H9 (cell line): ENCODE measurements around the gene RTTN. TPM values are rescaled to one million over a fixed set of nuclear protein-coding genes. Genes with fewer than 3 reads are reported as not detected.

Experiments used
- DNase-seq: peaks from one replicate; pipeline ENCODE4 v3.0.0-alpha.2; 2017
- H2AFZ ChIP-seq: one replicate; pipeline ENCODE4 v1.6.1; 2013; ENCODE audit warnings: mild to moderate bottlenecking, low read length, control low read depth, moderate library complexity
- H2AK5ac ChIP-seq: 2 replicates; pipeline ENCODE4 v1.6.1; 2013; ENCODE audit warnings: low read length, control low read depth, mixed read lengths; ENCODE audit not compliant: insufficient read length
- H2BK120ac ChIP-seq: one replicate; pipeline ENCODE4 v1.6.1; 2013; ENCODE audit warnings: low read depth, mild to moderate bottlenecking, low read length, control low read depth, inconsistent platforms; ENCODE audit not compliant: poor library complexity, severe bottlenecking
- H2BK12ac ChIP-seq: 2 replicates; pipeline ENCODE4 v1.6.1; 2013; ENCODE audit warnings: low read length, control low read depth, mixed read lengths, low read depth; ENCODE audit not compliant: insufficient read length
- H2BK15ac ChIP-seq: 2 replicates; pipeline ENCODE4 v1.6.1; 2013; ENCODE audit warnings: low read depth, low read length, control low read depth
- H2BK20ac ChIP-seq: one replicate; pipeline ENCODE4 v1.6.1; 2013; ENCODE audit warnings: low read depth, mild to moderate bottlenecking, low read length, control low read depth, inconsistent platforms; ENCODE audit not compliant: poor library complexity, severe bottlenecking
- H2BK5ac ChIP-seq: 2 replicates; pipeline ENCODE4 v1.6.1; 2013; ENCODE audit warnings: low read length, control low read depth, mixed read lengths; ENCODE audit not compliant: insufficient read length
- H3K14ac ChIP-seq: 2 replicates; pipeline ENCODE4 v1.6.1; 2013; ENCODE audit warnings: low read length, control low read depth; ENCODE audit not compliant: insufficient read depth
- H3K18ac ChIP-seq: 2 replicates; pipeline ENCODE4 v1.6.1; 2013; ENCODE audit warnings: low read depth, mild to moderate bottlenecking, mixed read lengths, low read length, control low read depth; ENCODE audit not compliant: insufficient read length
- H3K23ac ChIP-seq: 2 replicates; pipeline ENCODE4 v1.6.1; 2013; ENCODE audit warnings: low read length, control low read depth, mixed read lengths, low read depth; ENCODE audit not compliant: insufficient read length
- H3K23me2 ChIP-seq: 2 replicates; pipeline ENCODE4 v1.6.1; 2013; ENCODE audit warnings: low read depth, mild to moderate bottlenecking, mixed read lengths, low read length, control low read depth; ENCODE audit not compliant: insufficient read length, poor library complexity, severe bottlenecking
- H3K27ac ChIP-seq: 2 replicates; pipeline ENCODE4 v1.5.1; 2013; ENCODE audit warnings: low read length, control low read depth, mixed read lengths, low read depth; ENCODE audit not compliant: insufficient read length
- H3K27me3 ChIP-seq: 2 replicates; pipeline ENCODE4 v1.6.1; 2013; ENCODE audit warnings: low read length, control low read depth, inconsistent platforms; ENCODE audit not compliant: insufficient read depth
- H3K4ac ChIP-seq: 2 replicates; pipeline ENCODE4 v1.6.1; 2013; ENCODE audit warnings: low read depth, mild to moderate bottlenecking, control low read depth, inconsistent platforms, low read length, moderate library complexity
- H3K4me1 ChIP-seq: 2 replicates; pipeline ENCODE4 v1.6.1; 2013; ENCODE audit warnings: low read length, control low read depth, inconsistent platforms; ENCODE audit not compliant: insufficient read depth
- H3K4me2 ChIP-seq: 2 replicates; pipeline ENCODE4 v1.6.1; 2013; ENCODE audit warnings: low read length, control low read depth, mixed read lengths; ENCODE audit not compliant: insufficient read length, insufficient read depth
- H3K56ac ChIP-seq: 2 replicates; pipeline ENCODE4 v1.6.1; 2013; ENCODE audit warnings: low read depth, mild to moderate bottlenecking, mixed read lengths, low read length, control low read depth; ENCODE audit not compliant: insufficient read length
- H3K79me1 ChIP-seq: 2 replicates; pipeline ENCODE4 v1.6.1; 2013; ENCODE audit warnings: low read depth, mild to moderate bottlenecking, moderate library complexity, low read length, control low read depth, inconsistent platforms; ENCODE audit not compliant: insufficient read depth, poor library complexity, severe bottlenecking
- H3K79me2 ChIP-seq: 2 replicates; pipeline ENCODE4 v1.6.1; 2013; ENCODE audit warnings: low read length, control low read depth, inconsistent platforms; ENCODE audit not compliant: insufficient read depth
- H3K9ac ChIP-seq: 2 replicates; pipeline ENCODE4 v1.6.1; 2013; ENCODE audit warnings: low read length, control low read depth, mixed read lengths; ENCODE audit not compliant: insufficient read length; ENCODE audit errors: extremely low read depth
- H3K9me3 ChIP-seq: one replicate; pipeline ENCODE4 v1.6.1; 2013; ENCODE audit warnings: low read depth, low read length, inconsistent platforms; ENCODE audit not compliant: control insufficient read depth
- H3T11ph ChIP-seq: one replicate; pipeline ENCODE4 v1.6.1; 2013; ENCODE audit warnings: mild to moderate bottlenecking, low read length, control low read depth, inconsistent platforms
- H4K20me1 ChIP-seq: one replicate; pipeline ENCODE4 v1.6.1; 2013; ENCODE audit not compliant: control insufficient read depth, insufficient read length, insufficient read depth
- H4K5ac ChIP-seq: 2 replicates; pipeline ENCODE4 v1.6.1; 2013; ENCODE audit warnings: low read depth, mild to moderate bottlenecking, mixed read lengths, low read length, control low read depth; ENCODE audit not compliant: insufficient read length
- H4K8ac ChIP-seq: replicated peaks from 2 replicates; pipeline ENCODE4 v1.6.1; 2013; ENCODE audit warnings: low read length, control low read depth, mixed read lengths, low read depth; ENCODE audit not compliant: insufficient read length
- H4K91ac ChIP-seq: 2 replicates; pipeline ENCODE4 v1.6.1; 2013; ENCODE audit warnings: low read depth, mild to moderate bottlenecking, moderate library complexity, mixed read lengths, low read length, control low read depth; ENCODE audit not compliant: insufficient read length
- H3K27ac Mint-ChIP-seq, 3 experiments: 2 replicates in 2 of 3; 3 replicates in 1 of 3; pipeline ENCODE4 v1.8.0; 2020 to 2021; ENCODE audit warnings: mixed read lengths in 3 of 3, mild to moderate bottlenecking in 1 of 3, moderate library complexity in 1 of 3
- H3K27me3 Mint-ChIP-seq: 2 replicates; pipeline ENCODE4 v1.8.0; 2021; ENCODE audit warnings: low read depth, mild to moderate bottlenecking, moderate library complexity, mixed read lengths
- H3K36me3 Mint-ChIP-seq, 3 experiments: 2 replicates in 2 of 3; 3 replicates in 1 of 3; pipeline ENCODE4 v1.8.0; 2020 to 2021; ENCODE audit warnings: low read depth in 3 of 3, mixed read lengths in 3 of 3; ENCODE audit not compliant: insufficient read depth in 1 of 3
- H3K4me1 Mint-ChIP-seq, 2 experiments: 2 replicates each; pipeline ENCODE4 v1.8.0; 2020; ENCODE audit warnings: mixed read lengths in 2 of 2
- H3K4me3 Mint-ChIP-seq, 2 experiments: 2 replicates in 1 of 2; 3 replicates in 1 of 2; pipeline ENCODE4 v1.8.0; 2020 to 2021; ENCODE audit warnings: mild to moderate bottlenecking in 2 of 2, mixed read lengths in 2 of 2, moderate library complexity in 1 of 2
- H3K9me3 Mint-ChIP-seq, 2 experiments: 2 replicates in 1 of 2; 3 replicates in 1 of 2; pipeline ENCODE4 v1.8.0; 2020; ENCODE audit warnings: mild to moderate bottlenecking in 2 of 2, mixed read lengths in 2 of 2, moderate library complexity in 1 of 2
- WGBS: extraction: QIAGEN DNeasy Blood & Tissue Kit; methylation state at CpG from one replicate; pipeline ENCODE4 v1.1.7; 2013; ENCODE audit warnings: missing lambda C conversion rate, low lambda C conversion rate, mixed read lengths; ENCODE audit not compliant: insufficient read length; ENCODE audit errors: extremely low coverage; 5-methylcytosine and 5-hydroxymethylcytosine counted together
- total RNA-seq: library from RNA; stranded (reverse); gene quantifications from 2 replicates; pipeline ENCODE4 v1.2.1, GENCODE V29; 2021
- TF ChIP-seq, protein P1 (sequence below): fragments of 200-600 bp; sonication (generic); conservative IDR thresholded peaks from 3 replicates; pipeline ENCODE4 v1.8.0; 2021; ENCODE audit warnings: antibody characterized with exemption, mild to moderate bottlenecking

Gene RTTN
- total RNA-seq, 1 experiment from 2014 or later = 17.6 TPM

GRCh38 chr18:70169747-70170146 is 35.7 kb downstream of the RTTN start:
- Mint-ChIP-seq H3K4me3 (no peak overlapping the region), H3K36me3 (peaks cover 0 to 5% (median 2%) of the 10 kb centered on the region in 3 experiments; a peak in 3 of 7 replicates), H3K27ac (no peak overlapping the region), H3K27me3 (no peaks in the 10 kb centered on the region), H3K4me1 (peaks cover 2 to 4% of the 10 kb centered on the region in 2 experiments; a peak in 1 of 4 replicates), H3K9me3 (no peaks in the 10 kb centered on the region)
- Histone ChIP-seq H4K91ac (no peak overlapping the region), H3K4me2 (no peak overlapping the region), H2BK5ac (no peak overlapping the region), H3K4me1 (no peaks in the 10 kb centered on the region), H2BK12ac (no peak overlapping the region), H4K8ac (no peak overlapping the region), H3K23ac (no peak overlapping the region), H2BK15ac (no peak overlapping the region), H3K56ac (no peak overlapping the region), H3K4ac (no peak overlapping the region), H3K79me1 (no peaks in the 10 kb centered on the region), H2BK120ac (no peak overlapping the region), H4K5ac (no peak overlapping the region), H2AK5ac (no peak overlapping the region), H3K27ac (no peak overlapping the region), H3K14ac (no peak overlapping the region), H2BK20ac (no peak overlapping the region), H3T11ph (no peak overlapping the region), H3K79me2 (no peaks in the 10 kb centered on the region), H3K27me3 (no peaks in the 10 kb centered on the region), H3K9me3 (no peaks in the 10 kb centered on the region), H2AFZ (no peak overlapping the region), H3K23me2 (no peaks in the 10 kb centered on the region), H4K20me1 (no peaks in the 10 kb centered on the region), H3K9ac (no peak overlapping the region), H3K18ac (no peak overlapping the region)
- no peak for DNase-seq
- WGBS = no CpG with 5 or more reads among the region's 4 CpGs
- TF ChIP-seq, protein P1, sequence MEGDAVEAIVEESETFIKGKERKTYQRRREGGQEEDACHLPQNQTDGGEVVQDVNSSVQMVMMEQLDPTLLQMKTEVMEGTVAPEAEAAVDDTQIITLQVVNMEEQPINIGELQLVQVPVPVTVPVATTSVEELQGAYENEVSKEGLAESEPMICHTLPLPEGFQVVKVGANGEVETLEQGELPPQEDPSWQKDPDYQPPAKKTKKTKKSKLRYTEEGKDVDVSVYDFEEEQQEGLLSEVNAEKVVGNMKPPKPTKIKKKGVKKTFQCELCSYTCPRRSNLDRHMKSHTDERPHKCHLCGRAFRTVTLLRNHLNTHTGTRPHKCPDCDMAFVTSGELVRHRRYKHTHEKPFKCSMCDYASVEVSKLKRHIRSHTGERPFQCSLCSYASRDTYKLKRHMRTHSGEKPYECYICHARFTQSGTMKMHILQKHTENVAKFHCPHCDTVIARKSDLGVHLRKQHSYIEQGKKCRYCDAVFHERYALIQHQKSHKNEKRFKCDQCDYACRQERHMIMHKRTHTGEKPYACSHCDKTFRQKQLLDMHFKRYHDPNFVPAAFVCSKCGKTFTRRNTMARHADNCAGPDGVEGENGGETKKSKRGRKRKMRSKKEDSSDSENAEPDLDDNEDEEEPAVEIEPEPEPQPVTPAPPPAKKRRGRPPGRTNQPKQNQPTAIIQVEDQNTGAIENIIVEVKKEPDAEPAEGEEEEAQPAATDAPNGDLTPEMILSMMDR = no peak
